ENCODE measurements around the gene NRTN. TPM values are rescaled to one million over a fixed set of nuclear protein-coding genes. Genes with fewer than 3 reads are reported as not detected.

Gene NRTN
- total RNA-seq, 4 donors from 2014 or later = 0.82 to 3.8 (median 1.5) TPM

DNA sequence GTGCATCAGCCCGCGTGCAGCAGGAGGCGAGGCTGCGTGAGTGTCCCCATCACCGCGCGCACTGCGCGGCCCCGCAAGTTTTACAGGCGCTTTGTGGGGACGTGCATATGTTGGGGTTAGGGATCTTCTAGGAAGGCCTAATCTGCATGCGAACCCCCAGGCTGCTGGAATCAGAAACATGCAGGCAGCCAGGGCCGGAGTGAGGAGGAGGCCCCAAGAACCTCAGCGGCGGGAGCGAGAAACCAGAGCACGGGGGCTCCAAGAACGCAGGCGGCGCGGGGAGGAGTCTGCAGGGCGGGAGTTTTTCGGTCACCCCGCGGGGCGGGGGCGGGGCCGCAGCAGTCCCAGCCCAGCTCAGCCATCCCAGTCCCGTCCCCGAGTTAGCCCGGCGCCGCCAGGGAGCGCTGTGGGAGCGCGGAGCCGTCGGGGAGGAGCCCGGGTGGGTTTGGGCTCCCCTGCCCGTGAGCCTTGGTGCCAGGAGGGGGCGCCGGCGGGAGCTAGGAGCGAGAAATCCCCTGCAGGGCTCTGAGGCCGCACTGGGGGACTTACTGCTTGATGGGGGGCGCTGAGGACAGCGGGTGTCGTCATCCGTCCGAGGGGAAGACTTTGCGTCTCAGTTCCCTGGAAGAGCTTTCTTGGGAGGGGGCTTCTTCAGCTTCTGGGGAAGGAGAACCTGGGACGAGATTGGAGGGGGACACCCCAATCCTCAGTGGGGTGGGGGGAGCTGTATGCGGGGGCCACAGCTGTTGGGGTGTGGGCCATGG, 933 bp upstream of the NRTN start:
- Histone ChIP-seq H3K36me3 (no peaks in the 10 kb centered on the region), H3K27ac (peak overlapping the region; percentile 33 to 86 (median 55)), H3K4me1 (peaks cover 4 to 31% (median 22%) of the 10 kb centered on the region in 4 donors), H3K4me3 (peak overlapping the region in 3 of 4 donors; percentile 8 to 48 (median 47)), H3K9me3 (no peaks in the 10 kb centered on the region), H3K27me3 (peaks cover 30% of the 10 kb centered on the region)
- WGBS, 2 donors (ENCODE audit: low coverage in 1 of 2) = 1% methylated on average over 36 of the region's 54 CpGs; no CpG with 5 or more reads in 1 of the 2 donors
- intact Hi-C loops (cut with DNase I; ENCODE audit: low total_unique reads) (loop anchor here (2.0 kb wide), 1 partner anchor 89 kb away; no protein-coding TSS in a partner anchor), in situ Hi-C loops (cut with MboI; ENCODE audit: low pct_ligation_motif_present in 1 of 4, low pct_unique_long_range_greater_than_20kb in 1 of 4, low sequenced_read_pairs in 3 of 4) (loop anchor here in 3 of 4 donors (10.0 kb wide), 3 partner anchors 81 to 221 kb away; no protein-coding TSS in a partner anchor)
- peak; percentile 95 for DNase-seq
- peak; percentile 17 for TF ChIP-seq POLR2A (IDR thresholded peaks at IDR 0.05)
- TF ChIP-seq EP300 (IDR thresholded peaks at IDR 0.05; ENCODE audit: low read depth) = no peak
- TF ChIP-seq, protein P1, sequence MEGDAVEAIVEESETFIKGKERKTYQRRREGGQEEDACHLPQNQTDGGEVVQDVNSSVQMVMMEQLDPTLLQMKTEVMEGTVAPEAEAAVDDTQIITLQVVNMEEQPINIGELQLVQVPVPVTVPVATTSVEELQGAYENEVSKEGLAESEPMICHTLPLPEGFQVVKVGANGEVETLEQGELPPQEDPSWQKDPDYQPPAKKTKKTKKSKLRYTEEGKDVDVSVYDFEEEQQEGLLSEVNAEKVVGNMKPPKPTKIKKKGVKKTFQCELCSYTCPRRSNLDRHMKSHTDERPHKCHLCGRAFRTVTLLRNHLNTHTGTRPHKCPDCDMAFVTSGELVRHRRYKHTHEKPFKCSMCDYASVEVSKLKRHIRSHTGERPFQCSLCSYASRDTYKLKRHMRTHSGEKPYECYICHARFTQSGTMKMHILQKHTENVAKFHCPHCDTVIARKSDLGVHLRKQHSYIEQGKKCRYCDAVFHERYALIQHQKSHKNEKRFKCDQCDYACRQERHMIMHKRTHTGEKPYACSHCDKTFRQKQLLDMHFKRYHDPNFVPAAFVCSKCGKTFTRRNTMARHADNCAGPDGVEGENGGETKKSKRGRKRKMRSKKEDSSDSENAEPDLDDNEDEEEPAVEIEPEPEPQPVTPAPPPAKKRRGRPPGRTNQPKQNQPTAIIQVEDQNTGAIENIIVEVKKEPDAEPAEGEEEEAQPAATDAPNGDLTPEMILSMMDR (IDR thresholded peaks at IDR 0.05) = peak; percentile 89 to 98 (median 95)
- peak in 2 of 3 donors; percentile 28 to 30 for TF ChIP-seq POLR2AphosphoS5 (IDR thresholded peaks at IDR 0.05)

DNA sequence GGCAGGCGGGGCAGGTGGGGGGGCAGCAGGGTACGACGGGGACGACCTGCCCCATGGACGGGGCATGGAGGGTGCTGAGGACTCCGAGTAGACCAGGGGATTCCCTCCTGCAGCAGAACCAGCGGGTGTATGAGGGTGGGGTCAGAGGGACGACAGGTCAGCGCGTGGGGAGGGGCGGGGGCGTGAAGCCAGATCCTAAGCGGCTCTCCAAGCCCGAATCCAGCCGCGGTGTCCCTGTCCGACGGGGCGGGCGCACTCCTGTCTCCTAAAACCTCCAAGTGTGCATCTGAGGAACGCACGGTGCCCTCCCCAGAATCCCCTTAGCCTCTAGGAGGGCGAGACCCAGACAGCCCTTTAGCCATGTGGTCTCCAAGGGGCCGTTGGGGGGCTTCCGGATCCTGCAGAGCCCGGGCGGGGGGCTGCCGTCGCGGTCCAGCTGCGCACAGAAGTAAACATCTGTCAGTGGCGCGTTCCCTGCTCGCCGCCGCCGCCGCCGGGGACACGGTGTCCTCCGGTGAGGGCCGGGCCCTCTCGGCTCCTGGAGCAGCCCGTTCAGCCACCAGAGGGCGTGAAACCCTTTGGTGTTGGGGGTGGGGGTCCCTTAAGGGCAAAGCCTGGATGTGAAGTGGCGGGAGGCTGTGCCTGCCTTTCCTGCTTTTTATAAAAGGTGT, 730 bp downstream of the NRTN start:
- no peaks in the 10 kb centered on the region for H3K36me3 ChIP-seq
- DNase-seq = peak; percentile 87
- H3K4me1 ChIP-seq = peaks cover 4 to 31% (median 22%) of the 10 kb centered on the region in 4 donors
- peak overlapping the region; percentile 35 to 54 (median 45) for H3K4me3 ChIP-seq
- TF ChIP-seq EP300 (IDR thresholded peaks at IDR 0.05; ENCODE audit: low read depth) (peak; percentile 46), POLR2AphosphoS5 (IDR thresholded peaks at IDR 0.05) (peak in 2 of 3 donors; percentile 68 to 69), POLR2A (IDR thresholded peaks at IDR 0.05) (peak; percentile 10)
- TF ChIP-seq, protein P1 (IDR thresholded peaks at IDR 0.05) = peak; percentile 83 to 92 (median 88)
- peaks cover 30% of the 10 kb centered on the region for H3K27me3 ChIP-seq
- no peaks in the 10 kb centered on the region for H3K9me3 ChIP-seq
- 2% methylated on average over 40 of the region's 46 CpGs; no CpG with 5 or more reads in 1 of the 2 donors for WGBS, 2 donors (ENCODE audit: low coverage in 1 of 2)
- in situ Hi-C loops (cut with MboI; ENCODE audit: low pct_ligation_motif_present in 1 of 4, low pct_unique_long_range_greater_than_20kb in 1 of 4, low sequenced_read_pairs in 3 of 4) = loop anchor here in 3 of 4 donors (10.0 kb wide), 3 partner anchors 79 to 219 kb away; no protein-coding TSS in a partner anchor
- peak overlapping the region; percentile 64 to 87 (median 76) for H3K27ac ChIP-seq
- intact Hi-C loops (cut with DNase I; ENCODE audit: low total_unique reads) = loop anchor here (2.0 kb wide), 1 partner anchor 87 kb away; no protein-coding TSS in a partner anchor

DNA sequence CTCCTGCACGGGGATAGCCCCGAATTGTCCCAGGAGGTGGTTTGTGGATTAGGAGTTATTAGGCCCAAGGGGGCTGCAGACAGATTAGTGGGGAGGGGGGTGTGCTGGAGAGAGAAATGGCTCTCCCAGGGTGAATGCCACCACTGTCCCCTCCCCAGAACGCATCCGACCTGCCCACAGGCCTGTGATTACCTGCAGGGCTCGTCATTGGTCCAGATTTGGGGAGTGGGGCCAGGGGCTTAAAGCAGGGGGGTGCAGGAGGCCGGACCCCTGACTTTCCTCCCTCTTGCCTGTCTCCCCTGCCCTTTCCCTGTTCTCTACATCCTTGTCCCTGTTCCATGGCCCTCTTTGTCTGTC, 1.2 kb downstream of the NRTN start:
- in situ Hi-C loops (cut with MboI; ENCODE audit: low pct_ligation_motif_present in 1 of 4, low pct_unique_long_range_greater_than_20kb in 1 of 4, low sequenced_read_pairs in 3 of 4) = loop anchor here in 3 of 4 donors (10.0 kb wide), 3 partner anchors 79 to 219 kb away; no protein-coding TSS in a partner anchor
- TF ChIP-seq POLR2AphosphoS5 (IDR thresholded peaks at IDR 0.05) = no peak
- no peak for TF ChIP-seq POLR2A (IDR thresholded peaks at IDR 0.05)
- TF ChIP-seq, protein P1 (IDR thresholded peaks at IDR 0.05) = peak in 3 of 5 experiments; percentile 2 to 8 (median 6)
- no peak for TF ChIP-seq EP300 (IDR thresholded peaks at IDR 0.05; ENCODE audit: low read depth)
- Histone ChIP-seq H3K4me3 (peak overlapping the region in 1 of 4 donors; percentile 54), H3K27me3 (peaks cover 30% of the 10 kb centered on the region), H3K4me1 (peaks cover 4 to 31% (median 22%) of the 10 kb centered on the region in 4 donors), H3K9me3 (no peaks in the 10 kb centered on the region), H3K27ac (peak overlapping the region; percentile 64 to 87 (median 76)), H3K36me3 (no peaks in the 10 kb centered on the region)
- no peak for DNase-seq
- WGBS, 2 donors (ENCODE audit: low coverage in 1 of 2) = 41% methylated on average over 6 of the region's 6 CpGs; no CpG with 5 or more reads in 1 of the 2 donors
- intact Hi-C loops (cut with DNase I; ENCODE audit: low total_unique reads) = no loop called here

DNA sequence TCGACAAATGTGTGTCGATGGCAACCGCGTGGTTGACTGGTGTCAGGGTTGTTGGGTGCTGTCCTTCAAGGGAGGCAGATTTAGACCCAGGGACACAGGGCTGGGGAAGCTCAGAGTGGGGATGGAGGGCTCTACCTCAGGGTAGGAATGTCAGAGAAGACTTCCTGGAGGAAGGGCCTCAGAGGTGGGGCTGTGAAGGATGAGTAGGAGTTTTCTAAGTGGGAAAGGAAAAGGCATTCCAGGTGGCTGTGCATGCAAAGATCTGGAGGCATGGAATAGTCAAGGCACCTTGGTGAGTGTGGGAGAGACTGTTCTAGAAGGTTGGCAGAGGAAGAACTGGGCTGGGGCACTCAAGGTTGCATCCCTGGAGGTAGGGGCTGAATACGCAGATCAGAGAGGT, 2.0 kb downstream of the NRTN start:
- Histone ChIP-seq H3K4me1 (peaks cover 4 to 30% (median 22%) of the 10 kb centered on the region in 4 donors), H3K27me3 (peaks cover 23% of the 10 kb centered on the region), H3K4me3 (no peak overlapping the region), H3K27ac (peak overlapping the region in 1 of 4 donors; percentile 87), H3K36me3 (no peaks in the 10 kb centered on the region), H3K9me3 (no peaks in the 10 kb centered on the region)
- TF ChIP-seq POLR2A (IDR thresholded peaks at IDR 0.05) (no peak), POLR2AphosphoS5 (IDR thresholded peaks at IDR 0.05) (no peak), EP300 (IDR thresholded peaks at IDR 0.05; ENCODE audit: low read depth) (no peak)
- intact Hi-C loops (cut with DNase I; ENCODE audit: low total_unique reads) = no loop called here
- 91 to 100% methylated on average over 1 to 5 of the region's 5 CpGs for WGBS, 2 donors (ENCODE audit: low coverage in 1 of 2)
- in situ Hi-C loops (cut with MboI; ENCODE audit: low pct_ligation_motif_present in 1 of 4, low pct_unique_long_range_greater_than_20kb in 1 of 4, low sequenced_read_pairs in 3 of 4) = loop anchor here in 3 of 4 donors (10.0 kb wide), 3 partner anchors 78 to 218 kb away; no protein-coding TSS in a partner anchor
- no peak for DNase-seq

All from transverse colon (tissue), 4 donors.